Activated naive CD8-positive, alpha-beta T cell treated with anti-CD3 and anti-CD28 coated beads, Interleukin-2, amount 50 U/mL, for 24 hours (primary cell): Measurements from ENCODE around the gene SERPIND1.

Experiments used
- ATAC-seq: fragments of 150-1000 bp; cut with Tn5 transposase; one replicate; pipeline ENCODE4 v1.10.0; 2021
- DNase-seq: peaks from one replicate; pipeline ENCODE4 v3.0.0; 2021
- H3K27ac Mint-ChIP-seq: one replicate; pipeline ENCODE4 v1.8.0; 2021; ENCODE audit warnings: mild to moderate bottlenecking, mixed read lengths
- H3K27me3 Mint-ChIP-seq: one replicate; pipeline ENCODE4 v1.8.0; 2021; ENCODE audit warnings: mixed read lengths
- H3K36me3 Mint-ChIP-seq: one replicate; pipeline ENCODE4 v1.8.0; 2021; ENCODE audit warnings: low read depth, mixed read lengths
- H3K4me1 Mint-ChIP-seq: one replicate; pipeline ENCODE4 v1.8.0; 2021; ENCODE audit warnings: mixed read lengths
- H3K4me3 Mint-ChIP-seq: one replicate; pipeline ENCODE4 v1.8.0; 2021; ENCODE audit warnings: mild to moderate bottlenecking, moderate library complexity, mixed read lengths
- H3K9me3 Mint-ChIP-seq: one replicate; pipeline ENCODE4 v1.8.0; 2021; ENCODE audit warnings: mixed read lengths

SERPIND1 gene

GRCh38 chr22:20741634-20742581 lies 32.0 kb upstream of the SERPIND1 start:
- Mint-ChIP-seq H3K9me3 (no peaks in the 10 kb centered on the region), H3K27me3 (no peaks in the 10 kb centered on the region), H3K4me3 (no peak overlapping the region), H3K4me1 (no peaks in the 10 kb centered on the region), H3K36me3 (peaks cover 20% of the 10 kb centered on the region), H3K27ac (no peak overlapping the region)
- peak; percentile 31 for DNase-seq
- ATAC-seq = no peak

- H3K36me3 Mint-ChIP-seq = peaks cover 22% of the 10 kb centered on the region
- no peaks in the 10 kb centered on the region for H3K9me3 Mint-ChIP-seq
- no peak overlapping the region for H3K27ac Mint-ChIP-seq
- no peak for DNase-seq
- no peak for ATAC-seq
- H3K27me3 Mint-ChIP-seq = no peaks in the 10 kb centered on the region
- no peaks in the 10 kb centered on the region for H3K4me1 Mint-ChIP-seq
- H3K4me3 Mint-ChIP-seq = no peak overlapping the region
These were observed 31.1 kb upstream of the SERPIND1 start for GRCh38 chr22:20742764-20743163.

- H3K4me1 Mint-ChIP-seq = peaks cover 7% of the 10 kb centered on the region
- H3K4me3 Mint-ChIP-seq = no peak overlapping the region
- DNase-seq (no peak), ATAC-seq (no peak)
- H3K27me3 Mint-ChIP-seq = no peaks in the 10 kb centered on the region
- no peak overlapping the region for H3K27ac Mint-ChIP-seq
- peaks cover 18% of the 10 kb centered on the region for H3K36me3 Mint-ChIP-seq
- H3K9me3 Mint-ChIP-seq = no peaks in the 10 kb centered on the region
These were observed 29.5 kb upstream of the SERPIND1 start for GRCh38 chr22:20744456-20744855.

- no peak for ATAC-seq
- Mint-ChIP-seq H3K27ac (no peak overlapping the region), H3K36me3 (peaks cover 16% of the 10 kb centered on the region), H3K27me3 (no peaks in the 10 kb centered on the region), H3K4me1 (peaks cover 11% of the 10 kb centered on the region), H3K4me3 (no peak overlapping the region), H3K9me3 (no peaks in the 10 kb centered on the region)
- DNase-seq = no peak
These were observed 28.8 kb upstream of the SERPIND1 start for GRCh38 chr22:20745119-20745518.

GRCh38 chr22:20746431-20747189 lies 27.3 kb upstream of the SERPIND1 start:
- DNase-seq (no peak), ATAC-seq (no peak)
- Mint-ChIP-seq H3K4me3 (no peak overlapping the region), H3K27ac (no peak overlapping the region), H3K36me3 (peaks cover 9% of the 10 kb centered on the region), H3K27me3 (no peaks in the 10 kb centered on the region), H3K9me3 (no peaks in the 10 kb centered on the region), H3K4me1 (peaks cover 22% of the 10 kb centered on the region)

- Mint-ChIP-seq H3K9me3 (no peaks in the 10 kb centered on the region), H3K27ac (no peak overlapping the region), H3K27me3 (no peaks in the 10 kb centered on the region), H3K4me3 (no peak overlapping the region), H3K36me3 (peaks cover 9% of the 10 kb centered on the region), H3K4me1 (peaks cover 22% of the 10 kb centered on the region)
- no peak for DNase-seq
- no peak for ATAC-seq
These were observed 26.7 kb upstream of the SERPIND1 start for GRCh38 chr22:20747223-20747622.

- Mint-ChIP-seq H3K27me3 (no peaks in the 10 kb centered on the region), H3K36me3 (peaks cover 13% of the 10 kb centered on the region), H3K9me3 (no peaks in the 10 kb centered on the region), H3K4me3 (no peak overlapping the region), H3K27ac (no peak overlapping the region), H3K4me1 (peaks cover 22% of the 10 kb centered on the region)
- ATAC-seq (no peak), DNase-seq (no peak)
These were observed 25.8 kb upstream of the SERPIND1 start for GRCh38 chr22:20748082-20748481.

- no peak for ATAC-seq
- peak overlapping the region; percentile 38 for H3K27ac Mint-ChIP-seq
These were observed 25.0 kb upstream of the SERPIND1 start for GRCh38 chr22:20748731-20749428.

GRCh38 chr22:20749453-20749852 lies 24.5 kb upstream of the SERPIND1 start:
- peak overlapping the region; percentile 6 for H3K27ac Mint-ChIP-seq
- no peak overlapping the region for H3K4me3 Mint-ChIP-seq
- H3K27me3 Mint-ChIP-seq = no peaks in the 10 kb centered on the region
- no peaks in the 10 kb centered on the region for H3K9me3 Mint-ChIP-seq
- no peak for DNase-seq
- H3K4me1 Mint-ChIP-seq = peaks cover 22% of the 10 kb centered on the region
- ATAC-seq = no peak
- H3K36me3 Mint-ChIP-seq = peaks cover 13% of the 10 kb centered on the region

More at GRCh38 chr22:20748731-20749428, 25.0 kb upstream of the SERPIND1 start:
- no peak overlapping the region for H3K4me3 Mint-ChIP-seq
- peaks cover 13% of the 10 kb centered on the region for H3K36me3 Mint-ChIP-seq
- no peak for DNase-seq
- H3K9me3 Mint-ChIP-seq = no peaks in the 10 kb centered on the region
- peaks cover 22% of the 10 kb centered on the region for H3K4me1 Mint-ChIP-seq
- H3K27me3 Mint-ChIP-seq = no peaks in the 10 kb centered on the region

- H3K4me1 Mint-ChIP-seq = peaks cover 22% of the 10 kb centered on the region
- ATAC-seq = peak; percentile 84
- H3K27me3 Mint-ChIP-seq = no peaks in the 10 kb centered on the region
- DNase-seq = peak; percentile 46
- peak overlapping the region; percentile 52 for H3K27ac Mint-ChIP-seq
- no peak overlapping the region for H3K4me3 Mint-ChIP-seq
- no peaks in the 10 kb centered on the region for H3K9me3 Mint-ChIP-seq
- H3K36me3 Mint-ChIP-seq = peaks cover 13% of the 10 kb centered on the region
These were observed 23.3 kb upstream of the SERPIND1 start for GRCh38 chr22:20750461-20751184.

GRCh38 chr22:20751185-20751851 lies 22.6 kb upstream of the SERPIND1 start:
- no peak overlapping the region for H3K27ac Mint-ChIP-seq
- H3K4me1 Mint-ChIP-seq = peaks cover 22% of the 10 kb centered on the region
- DNase-seq = no peak
- ATAC-seq = no peak
- no peaks in the 10 kb centered on the region for H3K9me3 Mint-ChIP-seq
- H3K36me3 Mint-ChIP-seq = peaks cover 14% of the 10 kb centered on the region
- no peak overlapping the region for H3K4me3 Mint-ChIP-seq
- no peaks in the 10 kb centered on the region for H3K27me3 Mint-ChIP-seq

GRCh38 chr22:20752104-20752741 lies 21.7 kb upstream of the SERPIND1 start:
- no peak for DNase-seq
- Mint-ChIP-seq H3K27ac (no peak overlapping the region), H3K36me3 (peaks cover 11% of the 10 kb centered on the region), H3K27me3 (no peaks in the 10 kb centered on the region), H3K4me3 (no peak overlapping the region), H3K4me1 (peaks cover 22% of the 10 kb centered on the region), H3K9me3 (no peaks in the 10 kb centered on the region)
- no peak for ATAC-seq

GRCh38 chr22:20752873-20753272 lies 21.0 kb upstream of the SERPIND1 start:
- Mint-ChIP-seq H3K27me3 (no peaks in the 10 kb centered on the region), H3K4me1 (peaks cover 22% of the 10 kb centered on the region), H3K4me3 (no peak overlapping the region), H3K36me3 (peaks cover 11% of the 10 kb centered on the region), H3K27ac (no peak overlapping the region), H3K9me3 (no peaks in the 10 kb centered on the region)
- DNase-seq (no peak), ATAC-seq (no peak)
